ENCODE results near the gene RGS7. TPM values are rescaled to one million over a fixed set of nuclear protein-coding genes. Genes with fewer than 3 reads are reported as not detected.

RGS7 gene
- total RNA-seq, 1 donor from 2014 or later, result not detected

DNA sequence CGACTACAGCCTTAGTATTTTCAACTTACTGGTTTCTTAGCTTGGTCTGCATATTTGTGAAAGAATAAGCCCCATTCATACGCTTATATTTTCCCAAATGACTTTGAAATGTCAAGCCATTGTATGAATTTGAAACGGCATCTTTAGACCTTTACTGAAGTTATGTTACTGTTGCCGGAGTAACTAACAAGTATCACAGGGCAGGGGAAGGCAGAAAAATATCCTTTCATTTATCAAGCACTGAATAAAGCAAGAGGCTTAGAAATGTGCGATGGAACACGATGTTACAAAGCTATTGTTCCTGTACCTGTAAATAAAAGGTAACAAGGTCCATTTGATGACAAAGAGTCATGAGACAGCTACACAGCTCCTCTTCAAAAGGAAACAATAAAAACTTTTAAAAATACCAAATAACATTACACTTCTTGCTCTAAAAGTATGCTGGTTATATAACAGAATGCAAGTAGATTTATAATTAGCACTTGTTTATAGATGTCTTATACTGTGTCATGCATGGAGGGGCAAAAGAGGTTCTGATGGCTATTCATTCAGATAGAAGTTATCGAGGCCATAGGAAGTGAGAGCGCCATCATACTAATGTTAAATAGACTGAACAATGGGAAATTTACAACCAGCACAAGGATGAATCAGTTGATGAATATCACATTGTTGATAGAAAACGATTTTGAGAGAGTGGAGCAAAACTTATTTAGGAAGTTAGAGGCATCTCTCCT is 322.6 kb downstream of the RGS7 start:
- TF ChIP-seq CTCF (IDR thresholded peaks at IDR 0.05; ENCODE audit: insufficient read depth, low read length, severe bottlenecking), result no peak
- no peaks in the 10 kb centered on the region for H3K36me3 ChIP-seq (ENCODE audit: control insufficient read depth, insufficient read depth, low read length)
- no peak for FAIRE-seq
- DNase-seq (ENCODE audit: low read depth), result no peak
- H3K27me3 ChIP-seq (ENCODE audit: control insufficient read depth, insufficient read depth, low read length), result no peaks in the 10 kb centered on the region
- H3K4me3 ChIP-seq (ENCODE audit: low read depth, low read length), result no peak overlapping the region

GRCh38 chr1:241024834-241025233 is 332.2 kb downstream of the RGS7 start:
- no peak for TF ChIP-seq CTCF (IDR thresholded peaks at IDR 0.05; ENCODE audit: insufficient read depth, low read length, severe bottlenecking)
- no peaks in the 10 kb centered on the region for H3K27me3 ChIP-seq (ENCODE audit: control insufficient read depth, insufficient read depth, low read length)
- no peaks in the 10 kb centered on the region for H3K36me3 ChIP-seq (ENCODE audit: control insufficient read depth, insufficient read depth, low read length)
- DNase-seq (ENCODE audit: low read depth), result no peak
- H3K4me3 ChIP-seq (ENCODE audit: low read depth, low read length), result no peak overlapping the region
- no peak for FAIRE-seq

GRCh38 chr1:241022366-241022765 is 334.6 kb downstream of the RGS7 start:
- FAIRE-seq (no peak), DNase-seq (ENCODE audit: low read depth) (no peak)
- H3K36me3 ChIP-seq (ENCODE audit: control insufficient read depth, insufficient read depth, low read length), result no peaks in the 10 kb centered on the region
- no peak overlapping the region for H3K4me3 ChIP-seq (ENCODE audit: low read depth, low read length)
- H3K27me3 ChIP-seq (ENCODE audit: control insufficient read depth, insufficient read depth, low read length), result no peaks in the 10 kb centered on the region
- no peak for TF ChIP-seq CTCF (IDR thresholded peaks at IDR 0.05; ENCODE audit: insufficient read depth, low read length, severe bottlenecking)

GRCh38 chr1:241020851-241021697 is 335.9 kb downstream of the RGS7 start:
- no peak for FAIRE-seq
- TF ChIP-seq CTCF (IDR thresholded peaks at IDR 0.05; ENCODE audit: insufficient read depth, low read length, severe bottlenecking), result no peak
- no peaks in the 10 kb centered on the region for H3K36me3 ChIP-seq (ENCODE audit: control insufficient read depth, insufficient read depth, low read length)
- DNase-seq (ENCODE audit: low read depth), result no peak
- no peak overlapping the region for H3K4me3 ChIP-seq (ENCODE audit: low read depth, low read length)
- no peaks in the 10 kb centered on the region for H3K27me3 ChIP-seq (ENCODE audit: control insufficient read depth, insufficient read depth, low read length)

- DNase-seq (ENCODE audit: low read depth) (no peak), FAIRE-seq (no peak)
- H3K4me3 ChIP-seq (ENCODE audit: low read depth, low read length), result no peak overlapping the region
- H3K27me3 ChIP-seq (ENCODE audit: control insufficient read depth, insufficient read depth, low read length), result no peaks in the 10 kb centered on the region
- no peak for TF ChIP-seq CTCF (IDR thresholded peaks at IDR 0.05; ENCODE audit: insufficient read depth, low read length, severe bottlenecking)
- no peaks in the 10 kb centered on the region for H3K36me3 ChIP-seq (ENCODE audit: control insufficient read depth, insufficient read depth, low read length)
These were observed 344.2 kb downstream of the RGS7 start for GRCh38 chr1:241012708-241013340.
